ENCODE data around the gene EPAS1. TPM values are rescaled to one million over a fixed set of nuclear protein-coding genes. Genes with fewer than 3 reads are reported as not detected.

Gene EPAS1
- total RNA-seq, 1 donor from 2014 or later: not detected

- DNase-seq: no peak
- peaks cover 2% of the 10 kb centered on the region for H3K27me3 Mint-ChIP-seq (ENCODE audit: unreplicated experiment)
- no peak overlapping the region for H3K27ac Mint-ChIP-seq (ENCODE audit: unreplicated experiment)
- H3K36me3 Mint-ChIP-seq (ENCODE audit: unreplicated experiment): no peaks in the 10 kb centered on the region
- H3K4me3 Mint-ChIP-seq (ENCODE audit: unreplicated experiment): no peak overlapping the region
- TF ChIP-seq, protein P1, sequence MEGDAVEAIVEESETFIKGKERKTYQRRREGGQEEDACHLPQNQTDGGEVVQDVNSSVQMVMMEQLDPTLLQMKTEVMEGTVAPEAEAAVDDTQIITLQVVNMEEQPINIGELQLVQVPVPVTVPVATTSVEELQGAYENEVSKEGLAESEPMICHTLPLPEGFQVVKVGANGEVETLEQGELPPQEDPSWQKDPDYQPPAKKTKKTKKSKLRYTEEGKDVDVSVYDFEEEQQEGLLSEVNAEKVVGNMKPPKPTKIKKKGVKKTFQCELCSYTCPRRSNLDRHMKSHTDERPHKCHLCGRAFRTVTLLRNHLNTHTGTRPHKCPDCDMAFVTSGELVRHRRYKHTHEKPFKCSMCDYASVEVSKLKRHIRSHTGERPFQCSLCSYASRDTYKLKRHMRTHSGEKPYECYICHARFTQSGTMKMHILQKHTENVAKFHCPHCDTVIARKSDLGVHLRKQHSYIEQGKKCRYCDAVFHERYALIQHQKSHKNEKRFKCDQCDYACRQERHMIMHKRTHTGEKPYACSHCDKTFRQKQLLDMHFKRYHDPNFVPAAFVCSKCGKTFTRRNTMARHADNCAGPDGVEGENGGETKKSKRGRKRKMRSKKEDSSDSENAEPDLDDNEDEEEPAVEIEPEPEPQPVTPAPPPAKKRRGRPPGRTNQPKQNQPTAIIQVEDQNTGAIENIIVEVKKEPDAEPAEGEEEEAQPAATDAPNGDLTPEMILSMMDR (IDR thresholded peaks at IDR 0.05; ENCODE audit: partially characterized antibody, unreplicated experiment): no peak
- peaks cover 3% of the 10 kb centered on the region for H3K4me1 Mint-ChIP-seq (ENCODE audit: low read depth, unreplicated experiment)
- peaks cover 5% of the 10 kb centered on the region for H3K9me3 Mint-ChIP-seq (ENCODE audit: unreplicated experiment)
Observed at GRCh38 chr2:46369783-46370182, 72.6 kb downstream of the EPAS1 start.

DNA sequence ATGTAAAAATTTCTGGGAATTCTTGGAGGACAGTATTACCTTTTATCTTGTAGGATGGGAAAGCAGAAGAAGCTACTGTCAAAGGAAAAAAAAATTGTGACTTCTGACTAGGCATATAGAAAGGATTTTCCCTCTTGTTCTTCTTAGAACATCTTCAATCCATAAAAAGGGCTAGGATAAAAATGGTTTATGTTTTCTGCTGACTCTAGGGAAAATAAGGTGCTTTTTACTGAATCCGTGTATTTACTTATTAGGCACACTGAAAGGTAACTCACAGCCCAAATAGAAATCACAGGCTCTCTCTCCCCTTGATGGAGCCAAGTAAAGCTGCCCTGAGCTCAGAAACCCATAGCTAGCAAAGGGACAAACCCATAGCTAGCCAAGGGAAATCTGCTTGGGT, 74.6 kb downstream of the EPAS1 start:
- H3K9me3 Mint-ChIP-seq (ENCODE audit: unreplicated experiment): peaks cover 5% of the 10 kb centered on the region
- no peak overlapping the region for H3K4me3 Mint-ChIP-seq (ENCODE audit: unreplicated experiment)
- peaks cover 3% of the 10 kb centered on the region for H3K4me1 Mint-ChIP-seq (ENCODE audit: low read depth, unreplicated experiment)
- peaks cover 7% of the 10 kb centered on the region for H3K36me3 Mint-ChIP-seq (ENCODE audit: unreplicated experiment)
- TF ChIP-seq, protein P1 (IDR thresholded peaks at IDR 0.05; ENCODE audit: partially characterized antibody, unreplicated experiment): no peak
- no peak for DNase-seq
- peaks cover 4% of the 10 kb centered on the region for H3K27me3 Mint-ChIP-seq (ENCODE audit: unreplicated experiment)
- H3K27ac Mint-ChIP-seq (ENCODE audit: unreplicated experiment): no peak overlapping the region

DNA sequence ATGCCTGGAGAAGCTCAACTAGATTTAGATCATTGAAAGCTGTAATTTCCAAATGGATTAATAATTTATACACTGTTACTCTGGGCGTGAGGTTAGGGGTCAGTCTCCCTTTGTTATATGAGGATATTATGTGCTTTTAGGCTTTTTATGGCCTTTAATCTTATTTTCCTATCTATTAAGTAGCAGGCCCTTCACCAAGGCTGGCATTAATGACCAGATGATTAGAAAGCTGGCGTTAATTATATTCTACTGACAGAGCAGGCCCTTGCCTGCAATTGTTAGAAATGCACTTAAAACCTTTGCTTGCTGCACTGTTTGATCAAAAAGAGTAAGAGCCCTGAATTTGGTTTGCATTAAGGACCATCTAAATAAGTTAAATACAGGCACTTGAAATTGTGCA, 75.3 kb downstream of the EPAS1 start:
- Mint-ChIP-seq H3K4me1 (ENCODE audit: low read depth, unreplicated experiment) (peaks cover 3% of the 10 kb centered on the region), H3K9me3 (ENCODE audit: unreplicated experiment) (peaks cover 5% of the 10 kb centered on the region), H3K36me3 (ENCODE audit: unreplicated experiment) (peaks cover 7% of the 10 kb centered on the region), H3K27me3 (ENCODE audit: unreplicated experiment) (peaks cover 5% of the 10 kb centered on the region), H3K4me3 (ENCODE audit: unreplicated experiment) (no peak overlapping the region), H3K27ac (ENCODE audit: unreplicated experiment) (no peak overlapping the region)
- DNase-seq: no peak
- TF ChIP-seq, protein P1 (IDR thresholded peaks at IDR 0.05; ENCODE audit: partially characterized antibody, unreplicated experiment): no peak

DNA sequence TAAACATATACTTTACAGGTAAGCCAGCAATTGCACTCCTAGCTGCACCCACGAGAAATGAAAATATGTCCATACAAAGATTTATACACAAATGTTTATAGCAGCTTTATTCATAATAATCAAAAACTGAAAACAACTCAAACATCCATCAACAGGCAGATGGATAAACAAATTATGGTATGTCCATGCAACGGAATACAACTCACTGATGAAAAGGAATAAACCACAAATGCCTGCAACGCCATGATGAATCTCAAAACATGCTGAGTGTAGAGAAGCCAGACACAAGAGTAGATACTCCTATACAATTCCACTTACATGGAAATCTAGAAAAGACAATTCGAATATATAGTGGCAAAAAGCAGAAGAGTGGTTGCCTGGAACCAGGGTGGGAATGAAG, 76.0 kb downstream of the EPAS1 start:
- Mint-ChIP-seq H3K4me1 (ENCODE audit: low read depth, unreplicated experiment) (peaks cover 3% of the 10 kb centered on the region), H3K4me3 (ENCODE audit: unreplicated experiment) (no peak overlapping the region), H3K36me3 (ENCODE audit: unreplicated experiment) (peaks cover 7% of the 10 kb centered on the region), H3K27me3 (ENCODE audit: unreplicated experiment) (peaks cover 5% of the 10 kb centered on the region), H3K27ac (ENCODE audit: unreplicated experiment) (no peak overlapping the region), H3K9me3 (ENCODE audit: unreplicated experiment) (peaks cover 3% of the 10 kb centered on the region)
- TF ChIP-seq, protein P1 (IDR thresholded peaks at IDR 0.05; ENCODE audit: partially characterized antibody, unreplicated experiment): no peak
- no peak for DNase-seq

- DNase-seq: no peak
- peaks cover 6% of the 10 kb centered on the region for H3K9me3 Mint-ChIP-seq (ENCODE audit: unreplicated experiment)
- H3K27me3 Mint-ChIP-seq (ENCODE audit: unreplicated experiment): peaks cover 8% of the 10 kb centered on the region
- H3K27ac Mint-ChIP-seq (ENCODE audit: unreplicated experiment): no peak overlapping the region
- H3K36me3 Mint-ChIP-seq (ENCODE audit: unreplicated experiment): peaks cover 7% of the 10 kb centered on the region
- H3K4me1 Mint-ChIP-seq (ENCODE audit: low read depth, unreplicated experiment): peaks cover 7% of the 10 kb centered on the region
- TF ChIP-seq, protein P1 (IDR thresholded peaks at IDR 0.05; ENCODE audit: partially characterized antibody, unreplicated experiment): no peak
- no peak overlapping the region for H3K4me3 Mint-ChIP-seq (ENCODE audit: unreplicated experiment)
Observed at GRCh38 chr2:46375566-46376125, 78.4 kb downstream of the EPAS1 start.

All from glutamatergic neuron (in vitro differentiated cells).